ENCODE data around the gene PTGIR.
A peak's percentile ranks its signal among the peaks of the same experiment; 100 is the strongest.

Gene PTGIR

GRCh38 chr19:46616631-46617322 lies 8.1 kb downstream of the PTGIR start:
- peak; percentile 89 for DNase-seq
- peak; percentile 43 for ATAC-seq

- DNase-seq (peak; percentile 8), ATAC-seq (no peak)
Observed at GRCh38 chr19:46615966-46616365, 8.9 kb downstream of the PTGIR start.

DNA sequence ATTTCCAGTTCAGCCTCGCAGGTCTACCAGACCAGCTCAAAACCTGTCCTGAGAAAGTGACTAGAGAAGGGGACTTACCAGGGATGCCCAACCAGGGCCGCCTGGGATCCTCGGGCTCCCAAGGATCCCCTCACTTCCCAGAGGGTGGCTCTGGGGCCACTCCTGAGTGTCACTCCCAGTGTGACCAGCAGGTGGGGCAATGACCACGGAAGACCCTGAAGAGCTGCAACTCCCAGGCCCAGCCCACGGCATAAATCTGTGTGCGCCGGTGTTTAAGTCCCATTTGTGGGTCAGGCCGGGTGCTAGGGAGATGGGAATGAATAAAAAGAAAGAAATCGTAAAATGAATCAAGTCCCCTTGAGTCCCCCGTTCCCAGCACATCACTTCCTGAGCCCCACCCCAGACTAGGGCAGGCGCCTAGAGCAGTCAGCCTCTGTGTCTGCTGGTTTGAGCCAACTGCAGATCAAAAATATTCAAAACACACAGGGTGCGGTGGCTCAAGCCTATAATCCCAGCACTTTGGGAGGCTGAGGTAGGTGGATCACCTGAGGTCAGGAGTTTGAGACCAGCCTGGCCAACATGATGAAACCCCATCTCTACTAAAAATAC lies 10.7 kb downstream of the PTGIR start:
- peak; percentile 94 for DNase-seq
- peak; percentile 29 for ATAC-seq

GRCh38 chr19:46613525-46613924 lies 11.4 kb downstream of the PTGIR start:
- ATAC-seq (no peak), DNase-seq (no peak)

GRCh38 chr19:46611776-46612175 lies 13.1 kb downstream of the PTGIR start:
- ATAC-seq (no peak), DNase-seq (no peak)

DNA sequence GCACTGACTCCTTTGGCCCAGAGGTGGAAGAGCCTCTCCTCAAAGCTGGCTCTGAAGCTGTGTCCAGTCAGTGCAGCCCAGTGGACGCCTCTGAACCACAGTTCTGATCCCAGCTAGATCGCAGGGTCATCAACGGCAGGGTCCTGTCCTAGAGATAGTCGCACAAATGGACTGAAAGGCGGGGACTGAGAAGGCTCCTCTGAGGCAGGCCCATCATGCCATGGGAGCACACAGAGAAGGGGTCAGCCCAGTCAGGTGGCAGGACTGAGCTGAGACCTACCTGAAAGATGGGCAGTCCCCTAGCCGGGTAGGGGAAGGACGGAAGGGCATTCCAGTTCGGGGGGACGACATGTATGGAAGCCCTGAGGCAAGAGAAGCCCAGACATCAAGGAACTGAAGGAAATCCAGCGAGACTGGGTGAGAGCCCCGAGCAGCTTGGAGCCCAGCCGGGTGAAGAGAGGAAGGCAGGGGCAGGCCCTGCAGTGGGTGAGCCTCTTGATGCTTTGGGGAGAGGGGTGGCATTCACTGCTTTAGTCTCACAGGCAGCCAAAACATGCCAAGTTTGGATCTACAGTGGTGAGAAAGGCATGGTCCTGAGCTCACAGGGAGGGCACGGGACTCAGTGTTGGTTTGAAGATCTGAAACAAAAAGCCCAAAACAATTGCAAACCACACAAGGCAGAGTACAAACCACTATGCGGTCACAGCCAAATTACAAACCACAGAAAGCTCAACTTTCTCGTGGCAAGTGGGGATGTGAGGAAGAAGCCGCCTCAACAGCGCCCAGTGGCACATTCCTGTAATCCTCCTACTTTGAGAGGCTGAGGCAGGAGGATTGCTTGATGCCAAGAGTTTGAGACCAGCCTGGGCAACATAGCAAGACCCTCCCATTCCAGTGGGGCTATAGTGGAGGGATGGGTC lies 13.8 kb downstream of the PTGIR start:
- peak; percentile 48 for DNase-seq
- peak; percentile 44 for ATAC-seq

DNA sequence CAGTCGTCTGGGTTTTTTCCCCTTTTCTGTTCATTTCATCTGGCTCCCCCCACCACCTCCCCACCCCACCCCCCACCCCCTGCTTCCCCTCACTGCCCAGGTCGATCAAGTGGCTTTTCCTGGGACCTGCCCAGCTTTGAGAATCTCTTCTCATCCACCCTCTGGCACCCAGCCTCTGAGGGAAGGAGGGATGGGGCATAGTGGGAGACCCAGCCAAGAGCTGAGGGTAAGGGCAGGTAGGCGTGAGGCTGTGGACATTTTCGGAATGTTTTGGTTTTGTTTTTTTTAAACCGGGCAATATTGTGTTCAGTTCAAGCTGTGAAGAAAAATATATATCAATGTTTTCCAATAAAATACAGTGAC lies 14.5 kb downstream of the PTGIR start:
- peak; percentile 2 for DNase-seq
- ATAC-seq, result no peak

DNA sequence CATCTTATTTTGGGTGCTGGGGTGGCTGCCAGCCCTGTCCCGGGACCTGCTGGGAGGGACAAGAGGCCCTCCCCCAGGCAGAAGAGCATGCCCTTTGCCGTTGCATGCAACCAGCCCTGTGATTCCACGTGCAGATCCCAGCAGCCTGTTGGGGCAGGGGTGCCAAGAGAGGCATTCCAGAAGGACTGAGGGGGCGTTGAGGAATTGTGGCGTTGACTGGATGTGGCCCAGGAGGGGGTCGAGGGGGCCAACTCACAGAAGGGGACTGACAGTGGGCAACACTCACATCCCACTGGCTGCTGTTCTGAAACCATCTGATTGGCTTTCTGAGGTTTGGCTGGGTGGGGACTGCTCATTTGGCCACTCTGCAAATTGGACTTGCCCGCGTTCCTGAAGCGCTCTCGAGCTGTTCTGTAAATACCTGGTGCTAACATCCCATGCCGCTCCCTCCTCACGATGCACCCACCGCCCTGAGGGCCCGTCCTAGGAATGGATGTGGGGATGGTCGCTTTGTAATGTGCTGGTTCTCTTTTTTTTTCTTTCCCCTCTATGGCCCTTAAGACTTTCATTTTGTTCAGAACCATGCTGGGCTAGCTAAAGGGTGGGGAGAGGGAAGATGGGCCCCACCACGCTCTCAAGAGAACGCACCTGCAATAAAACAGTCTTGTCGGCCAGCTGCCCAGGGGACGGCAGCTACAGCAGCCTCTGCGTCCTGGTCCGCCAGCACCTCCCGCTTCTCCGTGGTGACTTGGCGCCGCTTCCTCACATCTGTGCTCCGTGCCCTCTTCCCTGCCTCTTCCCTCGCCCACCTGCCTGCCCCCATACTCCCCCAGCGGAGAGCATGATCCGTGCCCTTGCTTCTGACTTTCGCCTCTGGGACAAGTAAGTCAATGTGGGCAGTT lies 15.1 kb downstream of the PTGIR start:
- ATAC-seq, result no peak
- peak; percentile 2 for DNase-seq

- ATAC-seq, result no peak
- DNase-seq, result no peak
Observed at GRCh38 chr19:46608581-46609345, 16.1 kb downstream of the PTGIR start.

DNA sequence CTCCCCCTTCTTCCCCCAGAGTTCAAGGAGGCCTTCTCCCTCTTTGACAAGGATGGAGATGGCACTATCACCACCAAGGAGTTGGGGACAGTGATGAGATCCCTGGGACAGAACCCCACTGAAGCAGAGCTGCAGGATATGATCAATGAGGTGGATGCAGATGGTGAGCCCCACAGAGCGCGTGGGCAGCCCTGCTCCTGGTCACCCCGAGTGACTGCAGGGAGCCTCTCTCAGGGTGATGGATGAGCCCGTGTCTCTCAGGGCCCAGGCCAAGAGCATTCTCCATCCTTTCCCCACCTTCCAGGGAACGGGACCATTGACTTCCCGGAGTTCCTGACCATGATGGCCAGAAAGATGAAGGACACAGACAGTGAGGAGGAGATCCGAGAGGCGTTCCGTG lies 16.7 kb downstream of the PTGIR start:
- no peak for ATAC-seq
- no peak for DNase-seq

DNA sequence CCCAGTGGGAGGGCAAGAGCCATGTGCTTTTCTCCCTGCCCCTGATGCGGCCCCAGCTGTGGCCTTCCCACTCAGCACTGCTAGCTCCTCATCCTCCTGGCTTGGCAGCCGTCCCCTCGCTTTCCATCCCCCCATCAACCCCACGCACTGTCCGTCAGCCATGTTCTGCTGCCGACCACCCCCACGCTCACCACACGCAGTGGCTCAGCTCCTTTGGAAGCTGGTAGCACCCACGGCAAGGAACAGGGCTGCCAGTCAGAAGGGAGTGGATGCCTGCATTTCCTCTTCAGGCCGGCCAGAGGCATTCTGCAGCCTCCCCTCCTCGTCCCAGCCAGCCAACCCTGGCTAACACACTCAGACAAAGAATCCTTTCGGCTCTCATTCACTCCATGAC lies 17.4 kb downstream of the PTGIR start:
- DNase-seq (no peak), ATAC-seq (no peak)

DNA sequence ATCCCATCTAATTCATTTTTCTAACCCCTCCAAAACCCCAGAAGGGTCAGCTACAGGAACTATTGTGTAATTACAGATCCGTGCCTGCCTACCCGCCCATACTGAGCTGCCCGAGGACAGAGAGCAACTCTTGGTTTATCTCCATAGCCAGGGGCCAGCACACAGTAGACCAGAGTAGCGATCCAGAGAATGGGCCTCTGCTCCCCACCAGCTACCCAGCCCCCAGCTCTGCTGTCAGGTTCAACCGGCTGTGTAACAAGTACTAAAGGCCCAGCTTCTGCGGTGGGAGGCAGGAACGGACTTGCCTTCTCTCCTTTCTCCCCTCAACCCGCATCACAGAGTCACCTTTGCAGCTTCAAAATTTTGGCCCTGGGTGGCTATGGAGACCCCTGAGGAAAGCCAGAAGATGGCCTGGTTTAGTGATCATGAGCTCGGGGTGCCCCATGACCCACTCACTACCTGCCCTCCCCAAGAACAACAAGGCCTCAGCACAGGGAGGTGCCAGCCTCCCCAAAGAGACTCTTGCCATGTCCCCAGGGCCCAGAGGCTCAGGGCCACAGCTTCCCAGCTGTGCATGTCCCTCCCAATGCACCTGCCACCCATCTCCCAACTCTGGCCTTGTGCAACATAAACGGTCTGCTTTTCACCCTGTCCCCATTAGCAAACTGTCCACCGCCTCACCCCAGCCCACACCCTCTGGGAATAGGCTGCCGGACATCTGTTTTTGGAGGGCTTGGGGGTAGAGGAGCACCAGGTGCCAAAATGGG lies 18.0 kb downstream of the PTGIR start:
- ATAC-seq, result no peak
- DNase-seq, result no peak

DNA sequence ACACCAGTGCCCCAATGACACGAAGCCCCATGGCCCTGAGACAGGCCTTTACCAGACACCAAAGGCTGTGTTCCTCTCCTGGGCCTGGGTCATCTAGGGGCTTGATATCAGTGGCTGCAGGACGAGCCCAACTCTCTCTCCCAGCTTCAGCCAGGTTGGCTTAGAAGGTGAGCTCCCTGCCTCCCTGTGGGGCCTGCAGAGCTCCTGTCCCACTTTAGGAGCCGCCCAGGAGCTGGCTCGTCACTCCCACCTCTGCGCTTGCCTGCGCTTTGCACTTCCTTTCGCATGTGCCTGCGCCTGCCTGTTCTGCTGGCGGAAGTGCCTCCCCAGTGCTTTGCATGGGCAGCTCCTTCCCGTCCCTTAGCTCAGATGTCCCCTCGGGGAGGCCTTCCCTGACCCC lies 18.9 kb downstream of the PTGIR start:
- DNase-seq, result no peak
- no peak for ATAC-seq

DNA sequence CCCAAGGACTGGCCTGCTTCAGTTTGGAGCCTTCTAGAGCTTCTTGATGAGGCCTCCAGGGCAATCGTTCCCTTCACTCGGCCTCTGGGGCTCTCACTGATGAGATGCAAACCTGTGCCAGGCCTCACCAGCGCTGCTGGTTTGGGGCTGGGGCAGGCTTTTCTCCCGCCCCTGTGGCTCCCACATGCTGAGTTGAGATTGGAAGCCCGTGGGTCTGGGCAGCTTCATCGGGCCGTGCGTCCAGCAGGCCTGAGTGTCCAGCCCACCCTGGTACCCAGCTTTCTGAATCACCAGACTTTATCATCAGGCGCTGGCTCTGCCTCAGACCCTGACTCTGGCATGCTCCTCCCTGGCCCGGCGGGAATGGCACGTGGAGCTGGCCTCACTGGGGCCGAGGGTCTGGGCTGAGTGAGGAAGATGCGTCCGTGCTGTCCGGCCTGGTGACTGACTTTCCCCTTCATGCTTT lies 19.5 kb downstream of the PTGIR start:
- DNase-seq (no peak), ATAC-seq (no peak)

- ATAC-seq (no peak), DNase-seq (no peak)
Observed at GRCh38 chr19:46604781-46605355, 20.0 kb downstream of the PTGIR start.

GRCh38 chr19:46603752-46604231 lies 21.1 kb downstream of the PTGIR start:
- DNase-seq (peak; percentile 9), ATAC-seq (no peak)

DNA sequence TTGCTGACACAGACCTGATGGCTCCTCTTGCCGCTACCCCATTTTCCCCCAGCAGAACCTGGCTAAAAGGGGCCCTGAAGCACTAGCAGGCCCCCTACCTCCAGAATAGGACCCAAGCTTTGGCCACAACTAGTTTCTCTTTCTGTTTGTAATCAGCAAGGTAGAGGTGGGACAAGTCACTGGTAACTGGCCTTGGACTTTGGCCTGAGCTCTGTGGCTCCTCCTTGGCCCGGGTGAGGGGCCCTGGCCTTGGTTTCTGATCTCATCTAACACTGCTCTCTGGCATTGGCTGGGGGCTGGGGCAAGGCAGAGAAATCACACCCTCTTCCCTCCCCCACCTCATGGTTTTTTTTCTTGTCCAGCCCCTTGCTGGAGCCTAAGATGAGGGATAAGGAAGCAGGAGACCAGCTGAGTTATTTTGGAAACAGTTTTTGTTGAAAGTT lies 21.7 kb downstream of the PTGIR start:
- ATAC-seq (no peak), DNase-seq (no peak)

DNA sequence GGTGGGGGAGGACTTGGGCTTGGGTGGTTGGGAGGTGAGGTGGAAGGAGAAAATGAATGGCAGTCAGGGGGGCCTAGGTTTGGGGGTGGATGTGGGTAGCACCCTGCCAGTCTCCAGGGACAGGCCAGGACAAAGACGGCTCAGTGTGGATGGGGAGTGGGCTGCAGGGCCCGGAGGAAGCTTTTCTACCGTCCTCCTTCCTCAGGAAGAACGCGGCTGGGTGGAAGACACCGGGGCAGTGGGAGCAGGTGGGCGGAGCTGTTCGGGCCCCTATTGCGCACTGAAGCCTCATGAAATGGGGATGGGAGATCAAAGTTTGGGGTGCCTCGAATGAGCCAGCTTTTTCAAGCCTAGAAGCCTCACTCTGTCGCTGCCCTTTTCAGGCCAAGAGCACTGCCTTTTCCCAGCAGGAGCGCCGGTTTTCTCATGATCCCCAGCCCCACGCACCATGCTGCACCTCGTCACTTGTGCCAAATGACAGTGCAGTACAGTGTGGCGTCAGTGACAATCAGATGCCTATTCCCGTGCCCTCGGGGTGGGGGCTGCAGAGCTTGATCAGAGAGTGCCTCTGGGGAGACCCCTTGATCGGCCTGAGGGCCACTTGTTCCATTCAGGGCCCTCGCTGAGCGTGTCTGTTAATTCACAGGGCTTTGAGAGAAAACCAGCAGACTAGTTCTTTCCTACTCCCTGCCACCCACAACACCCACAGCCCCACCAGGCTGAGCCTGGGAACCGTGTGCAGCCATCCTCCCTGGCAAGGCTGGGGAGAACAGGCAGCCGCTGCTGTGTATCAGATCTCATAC lies 22.3 kb downstream of the PTGIR start:
- DNase-seq (peak; percentile 76), ATAC-seq (peak; percentile 64)

Measured in stimulated activated naive CD8-positive, alpha-beta T cell treated with anti-CD3 and anti-CD28 coated beads, Interleukin-15, Interleukin-2, amounts not matched to agents 100 U/mL and 50 U/mL, for 24 hours (primary cell).